Right lobe of liver (tissue), 6 donors: ENCODE measurements around the gene MRAP. TPM values are rescaled to one million over a fixed set of nuclear protein-coding genes. Genes with fewer than 3 reads are reported as not detected.
A peak's percentile ranks its signal among the peaks of the same experiment; 100 is the strongest.

ENCODE experiments used
- ATAC-seq, 4 donors: fragments of 200-7000 bp; cut with Tn5 transposase; one replicate each; pipeline ENCODE4 v1.9.1; 2020; ENCODE audit warnings: mild to moderate bottlenecking in 4 of 4, moderate library complexity in 4 of 4
- DNase-seq, 3 donors: peaks; one replicate each; pipeline ENCODE4 v3.0.0-alpha.2; 2020
- H3K27ac ChIP-seq, 3 donors: fragments of 200-600 bp; one replicate each; pipeline ENCODE4 v1.8.0; 2022
- H3K27me3 ChIP-seq, 2 donors: fragments of 200-600 bp; one replicate each; pipeline ENCODE4 v1.8.0; 2022
- H3K36me3 ChIP-seq, 4 donors: fragments of 200-600 bp; sonication (generic) in 1 of 4; one replicate each; pipeline versions ENCODE4 v1.5.1 to v1.8.0; 2017 to 2022; ENCODE audit warnings: control low read depth in 1 of 4
- H3K4me1 ChIP-seq, 4 donors: fragments of 200-600 bp; sonication (generic) in 1 of 4; one replicate each; pipeline versions ENCODE4 v1.5.1 to v1.8.0; 2017 to 2022; ENCODE audit warnings: control low read depth in 1 of 4
- H3K4me3 ChIP-seq, 3 donors: fragments of 200-600 bp; one replicate each; pipeline ENCODE4 v1.8.0; 2022
- H3K9me3 ChIP-seq, 4 donors: fragments of 200-600 bp; sonication (generic) in 1 of 4; one replicate each; pipeline versions ENCODE4 v1.5.1 to v1.8.0; 2017 to 2022; ENCODE audit warnings: control low read depth in 1 of 4
- POLR2A ChIP-seq: fragments of 450-650 bp; IDR thresholded peaks from one replicate; pipeline ENCODE4 v1.6.1; 2017; ENCODE audit warnings: antibody characterized with exemption, mild to moderate bottlenecking
- WGBS: methylation state at CpG from one replicate; pipeline ENCODE4 v1.1.6; 2018; ENCODE audit warnings: low coverage, low lambda C conversion rate; ENCODE audit not compliant: insufficient coverage; ENCODE audit errors: missing lambda C conversion rate; 5-methylcytosine and 5-hydroxymethylcytosine counted together
- intact Hi-C, 2 donors: fragments of 100-400 bp; cut with DNase I; formaldehyde crosslinking; loops; one replicate each; pipeline versions ENCODE4 v1.11.2 to v1.14.1; 2022
- total RNA-seq, 6 experiments: library from RNA; depleted of rRNA in 2 of 6; stranded (reverse); fragments of >200 nt in 2 of 6; fragmentation: NEBNext Ultra II Directional in 3 of 6; extraction: Animal tissue kit (Norgen Biotek cat#: 25700) in 3 of 6; gene quantifications; one replicate each; pipeline versions ENCODE4 v1.1.0 to v1.2.4, GENCODE V29; 2016 to 2023
- TF ChIP-seq, protein P1 (sequence below), 4 donors: fragments of 200-600 bp in 3 of 4; fragments of 450-650 bp in 1 of 4; IDR thresholded peaks; one replicate each; pipeline versions ENCODE4 v1.5.1 to v1.8.0; 2016 to 2022; ENCODE audit warnings: antibody characterized with exemption in 4 of 4, mild to moderate bottlenecking in 2 of 4
- donor health status: DM: no; HTN: yes; CAD: no.
- donor health status: DM: no; HTN: no; CAD: no.
- donor health status: DM: no; HTN: no; CAD: no.
- donor health status: DM: no; HTN: yes; CAD: no.
- donor health status: DM: no; HTN: yes; CAD: no.

The MRAP gene
- total RNA-seq, 6 experiments from 2014 or later = 0.37 to 3.0 (median 1.7) TPM; not detected in 1

DNA sequence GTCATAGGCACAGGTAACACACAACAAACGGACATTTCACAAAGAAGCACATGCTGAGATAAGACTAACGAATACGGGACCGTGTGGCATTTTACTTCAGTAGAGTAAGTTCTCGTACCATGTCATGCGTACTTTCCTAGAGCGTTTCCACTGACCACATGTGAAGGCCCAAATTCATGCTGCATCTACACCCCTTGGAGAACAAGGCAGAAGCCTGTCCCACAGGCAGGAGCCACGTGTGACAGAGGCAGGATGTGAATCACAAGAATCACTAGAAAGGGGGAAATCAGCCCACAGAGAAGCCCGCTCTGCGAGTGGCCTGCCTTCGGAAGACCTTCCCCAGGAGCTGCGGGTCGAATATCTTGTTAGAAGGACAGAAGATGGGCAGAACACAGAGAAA is 52.3 kb downstream of the MRAP start:
- Histone ChIP-seq H3K4me1 (no peaks in the 10 kb centered on the region), H3K9me3 (no peaks in the 10 kb centered on the region), H3K36me3 (peaks cover 0 to 92% (median 38%) of the 10 kb centered on the region in 4 donors), H3K27me3 (no peaks in the 10 kb centered on the region), H3K4me3 (no peak overlapping the region), H3K27ac (no peak overlapping the region)
- intact Hi-C loops = no loop called here
- TF ChIP-seq, protein P1, sequence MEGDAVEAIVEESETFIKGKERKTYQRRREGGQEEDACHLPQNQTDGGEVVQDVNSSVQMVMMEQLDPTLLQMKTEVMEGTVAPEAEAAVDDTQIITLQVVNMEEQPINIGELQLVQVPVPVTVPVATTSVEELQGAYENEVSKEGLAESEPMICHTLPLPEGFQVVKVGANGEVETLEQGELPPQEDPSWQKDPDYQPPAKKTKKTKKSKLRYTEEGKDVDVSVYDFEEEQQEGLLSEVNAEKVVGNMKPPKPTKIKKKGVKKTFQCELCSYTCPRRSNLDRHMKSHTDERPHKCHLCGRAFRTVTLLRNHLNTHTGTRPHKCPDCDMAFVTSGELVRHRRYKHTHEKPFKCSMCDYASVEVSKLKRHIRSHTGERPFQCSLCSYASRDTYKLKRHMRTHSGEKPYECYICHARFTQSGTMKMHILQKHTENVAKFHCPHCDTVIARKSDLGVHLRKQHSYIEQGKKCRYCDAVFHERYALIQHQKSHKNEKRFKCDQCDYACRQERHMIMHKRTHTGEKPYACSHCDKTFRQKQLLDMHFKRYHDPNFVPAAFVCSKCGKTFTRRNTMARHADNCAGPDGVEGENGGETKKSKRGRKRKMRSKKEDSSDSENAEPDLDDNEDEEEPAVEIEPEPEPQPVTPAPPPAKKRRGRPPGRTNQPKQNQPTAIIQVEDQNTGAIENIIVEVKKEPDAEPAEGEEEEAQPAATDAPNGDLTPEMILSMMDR (IDR thresholded peaks at IDR 0.05) = no peak
- no peak for TF ChIP-seq POLR2A
- ATAC-seq (no peak), DNase-seq (peak in 1 of 3 donors; percentile 8)
- WGBS = 90% methylated on average over 12 of the region's 13 CpGs

DNA sequence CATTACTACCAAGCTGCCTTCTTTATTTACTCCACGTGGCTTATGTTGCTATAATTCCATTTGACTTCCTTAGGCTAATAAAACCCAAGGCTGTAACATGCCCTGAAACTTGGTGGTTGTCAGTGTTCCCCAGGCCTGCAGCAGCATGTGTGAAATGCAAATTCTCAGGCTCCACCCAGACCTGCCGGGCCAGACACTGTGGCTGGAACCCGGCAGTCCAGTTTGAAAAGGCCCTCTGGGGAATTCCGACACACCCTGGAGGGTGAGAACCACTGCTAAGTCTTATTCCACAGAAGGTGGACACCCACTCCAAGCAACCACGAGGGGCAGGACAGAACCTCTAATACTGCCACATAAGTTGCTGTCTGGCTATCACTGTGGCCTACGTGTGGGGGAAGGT is 52.8 kb downstream of the MRAP start:
- H3K4me3 ChIP-seq = no peak overlapping the region
- 80% methylated on average over 2 of the region's 6 CpGs for WGBS
- peak in 1 of 3 donors; percentile 22 for DNase-seq
- H3K4me1 ChIP-seq = no peaks in the 10 kb centered on the region
- H3K27me3 ChIP-seq = no peaks in the 10 kb centered on the region
- H3K27ac ChIP-seq = no peak overlapping the region
- H3K9me3 ChIP-seq = no peaks in the 10 kb centered on the region
- intact Hi-C loops = no loop called here
- H3K36me3 ChIP-seq = peaks cover 0 to 90% (median 38%) of the 10 kb centered on the region in 4 donors
- no peak for ATAC-seq
- TF ChIP-seq, protein P1 (IDR thresholded peaks at IDR 0.05) = no peak
- TF ChIP-seq POLR2A = no peak

DNA sequence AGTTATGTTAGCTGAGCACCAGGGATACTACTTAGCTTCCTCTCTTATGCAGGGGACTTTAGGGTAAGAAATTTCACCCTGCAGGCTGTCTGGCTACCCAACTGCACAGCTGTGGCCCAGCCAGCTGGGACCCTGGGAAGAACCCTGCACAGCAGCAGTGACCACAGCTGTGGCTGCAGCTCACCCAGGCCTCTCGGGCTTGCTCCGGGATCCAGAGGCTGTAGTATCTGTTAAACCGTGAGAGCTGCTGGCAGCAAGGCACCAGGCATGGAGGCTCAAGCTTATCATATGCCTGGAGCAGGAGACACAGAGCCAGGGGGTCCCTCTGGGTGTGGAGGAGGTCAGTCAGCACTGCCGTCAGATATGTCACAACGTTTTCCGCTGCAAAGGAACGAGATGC is 53.9 kb downstream of the MRAP start:
- intact Hi-C loops = no loop called here
- H3K4me1 ChIP-seq = no peaks in the 10 kb centered on the region
- no peak for ATAC-seq
- no peak overlapping the region for H3K27ac ChIP-seq
- H3K36me3 ChIP-seq = peaks cover 0 to 88% (median 36%) of the 10 kb centered on the region in 4 donors
- 91% methylated on average over 4 of the region's 7 CpGs for WGBS
- no peaks in the 10 kb centered on the region for H3K27me3 ChIP-seq
- no peak overlapping the region for H3K4me3 ChIP-seq
- TF ChIP-seq POLR2A = no peak
- peak in 1 of 3 donors; percentile 27 for DNase-seq
- no peaks in the 10 kb centered on the region for H3K9me3 ChIP-seq

DNA sequence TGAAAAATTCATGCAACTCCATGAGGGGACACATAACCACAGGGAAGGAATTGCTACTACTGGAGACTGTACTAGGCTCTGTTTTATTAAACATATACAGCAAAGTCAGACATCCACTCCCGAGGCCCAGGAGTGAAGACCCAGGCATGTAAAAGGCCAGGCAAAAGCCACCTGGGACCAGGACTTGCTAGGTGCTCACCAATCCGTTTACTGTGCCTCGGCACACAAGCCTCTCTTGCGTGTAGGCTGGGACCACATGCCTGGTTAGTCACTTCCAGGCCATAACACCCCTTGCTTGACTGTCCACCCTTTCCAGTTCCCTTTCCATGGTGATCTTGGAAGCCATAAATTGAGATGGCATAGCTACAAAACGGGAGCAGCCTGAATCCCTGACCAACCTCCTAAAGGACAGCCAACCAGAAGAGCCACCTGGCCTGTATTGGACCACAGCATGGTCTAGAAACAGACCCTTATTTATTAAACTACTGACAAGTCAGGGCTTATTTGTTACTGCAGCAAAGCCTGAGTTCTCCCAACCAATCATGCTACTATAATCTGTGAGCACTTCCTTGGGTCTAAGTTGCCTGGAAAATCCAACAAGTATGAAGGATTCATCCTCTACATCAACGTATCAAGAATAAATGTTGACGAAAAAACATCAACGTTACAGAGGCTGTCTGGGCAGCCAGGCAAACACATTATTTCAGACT is 54.5 kb downstream of the MRAP start:
- Histone ChIP-seq H3K9me3 (no peaks in the 10 kb centered on the region), H3K4me3 (no peak overlapping the region), H3K27ac (no peak overlapping the region), H3K36me3 (peaks cover 0 to 88% (median 33%) of the 10 kb centered on the region in 4 donors), H3K27me3 (no peaks in the 10 kb centered on the region), H3K4me1 (no peaks in the 10 kb centered on the region)
- intact Hi-C loops = no loop called here
- TF ChIP-seq POLR2A = no peak
- TF ChIP-seq, protein P1 (IDR thresholded peaks at IDR 0.05) = no peak
- peak in 1 of 3 donors; percentile 19 for DNase-seq
- 100% methylated on average over 5 of the region's 8 CpGs for WGBS
- ATAC-seq = no peak

DNA sequence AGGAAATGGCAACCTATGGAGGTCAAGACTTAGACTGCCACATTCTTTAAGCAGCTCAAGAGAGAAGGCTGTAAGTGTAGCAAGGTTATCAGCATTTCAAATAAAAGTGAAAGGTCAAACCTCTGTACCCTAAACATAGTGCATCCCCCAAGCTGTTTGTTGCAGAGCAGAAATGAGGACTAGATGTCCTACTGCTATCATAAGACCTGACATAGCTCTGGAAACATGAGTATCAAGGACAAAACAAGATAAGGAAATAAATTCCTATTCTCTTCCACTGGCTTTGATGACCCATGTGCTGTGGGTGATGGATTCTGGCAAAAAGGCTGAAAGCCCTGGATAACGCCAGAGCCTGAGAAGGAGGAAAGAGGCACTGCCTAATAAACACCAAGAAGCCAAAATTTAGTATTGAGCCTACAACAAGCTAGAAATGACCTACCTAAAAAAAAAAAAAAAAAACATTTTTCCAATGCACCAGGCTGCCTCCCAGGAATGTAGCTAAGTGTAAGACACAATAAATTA is 58.3 kb downstream of the MRAP start:
- 86% methylated on average over 1 of the region's 1 CpG for WGBS
- Histone ChIP-seq H3K9me3 (no peaks in the 10 kb centered on the region), H3K27me3 (no peaks in the 10 kb centered on the region), H3K4me3 (no peak overlapping the region), H3K36me3 (peaks cover 0 to 94% (median 36%) of the 10 kb centered on the region in 4 donors), H3K27ac (no peak overlapping the region), H3K4me1 (no peaks in the 10 kb centered on the region)
- TF ChIP-seq, protein P1 (IDR thresholded peaks at IDR 0.05) = no peak
- no peak for TF ChIP-seq POLR2A
- peak in 1 of 3 donors; percentile 10 for DNase-seq
- ATAC-seq = no peak
- intact Hi-C loops = no loop called here
